ENCODE data around the gene TMEM161B. TPM values are rescaled to one million over a fixed set of nuclear protein-coding genes. Genes with fewer than 3 reads are reported as not detected.

The TMEM161B gene
- total RNA-seq, 1 experiment from 2014 or later = 22.1 TPM

DNA sequence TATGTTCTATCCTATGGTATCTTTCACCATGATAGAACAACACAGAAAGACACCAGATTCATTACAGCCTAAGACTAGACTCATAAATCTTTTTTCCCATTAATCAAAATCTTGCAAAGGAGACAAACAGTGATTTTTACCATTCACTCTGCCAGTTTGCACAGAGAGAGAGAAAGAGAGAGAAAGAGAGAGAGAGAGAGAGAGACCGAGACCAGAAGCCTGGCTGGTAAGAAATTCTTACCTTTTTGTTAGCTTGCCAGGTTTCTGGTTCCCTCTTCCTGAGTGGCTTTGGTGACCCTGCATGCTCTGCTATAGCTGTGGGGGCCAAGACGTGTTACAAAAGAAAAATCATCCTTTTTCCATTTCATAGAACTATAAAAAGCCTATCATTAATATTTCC, 18.6 kb downstream of the TMEM161B start:
- H3K27me3 Mint-ChIP-seq (ENCODE audit: insufficient read depth, unreplicated experiment) = no peaks in the 10 kb centered on the region
- peaks cover under 1% of the 10 kb centered on the region for H3K36me3 Mint-ChIP-seq (ENCODE audit: insufficient read depth, unreplicated experiment)
- TF ChIP-seq, protein P1, sequence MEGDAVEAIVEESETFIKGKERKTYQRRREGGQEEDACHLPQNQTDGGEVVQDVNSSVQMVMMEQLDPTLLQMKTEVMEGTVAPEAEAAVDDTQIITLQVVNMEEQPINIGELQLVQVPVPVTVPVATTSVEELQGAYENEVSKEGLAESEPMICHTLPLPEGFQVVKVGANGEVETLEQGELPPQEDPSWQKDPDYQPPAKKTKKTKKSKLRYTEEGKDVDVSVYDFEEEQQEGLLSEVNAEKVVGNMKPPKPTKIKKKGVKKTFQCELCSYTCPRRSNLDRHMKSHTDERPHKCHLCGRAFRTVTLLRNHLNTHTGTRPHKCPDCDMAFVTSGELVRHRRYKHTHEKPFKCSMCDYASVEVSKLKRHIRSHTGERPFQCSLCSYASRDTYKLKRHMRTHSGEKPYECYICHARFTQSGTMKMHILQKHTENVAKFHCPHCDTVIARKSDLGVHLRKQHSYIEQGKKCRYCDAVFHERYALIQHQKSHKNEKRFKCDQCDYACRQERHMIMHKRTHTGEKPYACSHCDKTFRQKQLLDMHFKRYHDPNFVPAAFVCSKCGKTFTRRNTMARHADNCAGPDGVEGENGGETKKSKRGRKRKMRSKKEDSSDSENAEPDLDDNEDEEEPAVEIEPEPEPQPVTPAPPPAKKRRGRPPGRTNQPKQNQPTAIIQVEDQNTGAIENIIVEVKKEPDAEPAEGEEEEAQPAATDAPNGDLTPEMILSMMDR (IDR thresholded peaks at IDR 0.05; ENCODE audit: insufficient read depth in 1 of 2, low read depth in 1 of 2, low read length in 1 of 2, severe bottlenecking in 1 of 2, unreplicated experiment in 1 of 2) = no peak
- CTCF ChIA-PET = no interaction called here
- BruUV-seq (replicated peaks) = no TSS peak
- H3K27ac Mint-ChIP-seq (ENCODE audit: unreplicated experiment) = no peak overlapping the region
- no peak overlapping the region for H3K4me3 ChIP-seq (ENCODE audit: low read depth, low read length)
- intact Hi-C loops (cut with micrococcal nuclease; ENCODE audit: unreplicated experiment) = no loop called here
- no peaks in the 10 kb centered on the region for H3K9me3 Mint-ChIP-seq (ENCODE audit: unreplicated experiment)
- DNase-seq = no peak
- H3K9me3 ChIP-seq = no peaks in the 10 kb centered on the region
- no peaks in the 10 kb centered on the region for H3K27me3 ChIP-seq (replicated peaks; ENCODE audit: control insufficient read depth, insufficient read depth, low read length)
- H3K4me1 Mint-ChIP-seq (ENCODE audit: low read depth, unreplicated experiment) = peaks cover 9% of the 10 kb centered on the region
- H3K36me3 ChIP-seq (ENCODE audit: control insufficient read depth, insufficient read depth, low read length) = no peaks in the 10 kb centered on the region
- peaks cover 26% of the 10 kb centered on the region for H3K4me1 ChIP-seq
- POLR2A ChIA-PET = no interaction called here
- no peak overlapping the region for H3K4me3 Mint-ChIP-seq (ENCODE audit: unreplicated experiment)

DNA sequence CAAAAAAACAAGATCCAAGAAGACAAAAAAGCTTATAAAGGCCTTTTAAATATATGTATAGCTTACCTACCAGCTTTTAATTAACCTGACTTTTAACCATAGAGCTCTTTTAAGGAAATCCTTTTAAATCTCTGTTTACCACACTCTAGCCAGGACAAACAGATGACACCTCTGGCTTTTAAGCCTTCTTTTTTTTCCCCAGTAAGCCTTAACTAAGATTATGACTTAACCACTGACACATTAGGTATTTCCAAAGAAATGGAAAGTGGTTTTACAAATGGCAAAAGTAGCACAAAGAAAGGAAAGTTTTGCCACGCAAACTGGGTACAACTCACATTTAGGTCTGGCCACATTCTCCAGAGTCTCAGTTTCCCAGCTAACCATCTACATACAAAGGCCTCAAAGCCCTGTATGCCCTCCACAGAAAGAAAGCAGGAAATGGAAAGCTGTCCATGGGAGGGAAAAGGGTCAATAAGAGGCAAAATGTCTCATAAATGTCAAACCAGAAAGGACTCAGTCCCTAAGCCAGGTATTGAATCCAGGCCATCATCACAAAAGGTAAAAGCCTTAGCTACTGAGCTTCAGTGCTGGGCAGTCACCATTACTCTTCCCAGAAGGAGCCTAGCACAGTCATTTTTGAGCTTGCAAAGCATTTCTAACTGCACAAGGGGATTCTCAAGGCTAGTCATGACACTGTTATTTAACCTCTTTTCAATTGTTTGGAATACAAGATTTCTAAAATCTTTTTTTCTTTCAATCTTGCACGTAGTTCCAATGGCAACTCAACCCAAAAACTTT, 19.7 kb downstream of the TMEM161B start:
- Mint-ChIP-seq H3K36me3 (ENCODE audit: insufficient read depth, unreplicated experiment) (peaks cover 5% of the 10 kb centered on the region), H3K4me3 (ENCODE audit: unreplicated experiment) (no peak overlapping the region), H3K4me1 (ENCODE audit: low read depth, unreplicated experiment) (peaks cover 20% of the 10 kb centered on the region), H3K27me3 (ENCODE audit: insufficient read depth, unreplicated experiment) (no peaks in the 10 kb centered on the region), H3K27ac (ENCODE audit: unreplicated experiment) (no peak overlapping the region), H3K9me3 (ENCODE audit: unreplicated experiment) (no peaks in the 10 kb centered on the region)
- H3K9me3 ChIP-seq = no peaks in the 10 kb centered on the region
- DNase-seq = no peak
- H3K4me1 ChIP-seq = peaks cover 35% of the 10 kb centered on the region
- TF ChIP-seq, protein P1 (IDR thresholded peaks at IDR 0.05; ENCODE audit: insufficient read depth in 1 of 2, low read depth in 1 of 2, low read length in 1 of 2, severe bottlenecking in 1 of 2, unreplicated experiment in 1 of 2) = no peak
- CTCF ChIA-PET = interaction anchor here (0.6 kb wide), 1 partner anchor 108 kb away, joined by 3 read pairs; no protein-coding TSS in a partner anchor
- intact Hi-C loops (cut with micrococcal nuclease; ENCODE audit: unreplicated experiment) = no loop called here
- POLR2A ChIA-PET = no interaction called here
- no peaks in the 10 kb centered on the region for H3K36me3 ChIP-seq (ENCODE audit: control insufficient read depth, insufficient read depth, low read length)
- H3K27me3 ChIP-seq (replicated peaks; ENCODE audit: control insufficient read depth, insufficient read depth, low read length) = no peaks in the 10 kb centered on the region
- no TSS peak for BruUV-seq (replicated peaks)
- H3K4me3 ChIP-seq (ENCODE audit: low read depth, low read length) = no peak overlapping the region

DNA sequence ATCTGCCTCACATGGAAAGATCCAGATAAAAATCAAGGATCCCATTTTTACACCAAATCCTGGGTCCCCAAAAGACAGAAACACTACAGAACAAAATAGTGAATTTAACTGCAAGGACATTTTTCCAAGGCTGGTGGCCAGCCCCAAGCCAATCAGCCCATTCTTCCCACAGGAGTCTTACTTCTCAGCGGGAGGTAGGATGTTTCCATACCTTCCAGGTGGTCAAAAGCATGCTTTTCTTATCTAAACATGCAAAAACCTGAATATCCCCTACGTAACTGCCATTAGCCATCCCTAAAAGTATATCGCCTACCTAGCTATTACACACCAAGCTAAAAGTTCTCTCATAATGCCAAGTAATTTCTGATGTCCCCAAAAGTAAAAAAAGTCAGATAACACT, 20.6 kb downstream of the TMEM161B start:
- H3K27me3 Mint-ChIP-seq (ENCODE audit: insufficient read depth, unreplicated experiment) = no peaks in the 10 kb centered on the region

More for the DNA sequence above, 20.6 kb downstream of the TMEM161B start:
- intact Hi-C loops (cut with micrococcal nuclease; ENCODE audit: unreplicated experiment) = no loop called here
- Histone ChIP-seq H3K9me3 (no peaks in the 10 kb centered on the region), H3K4me3 (ENCODE audit: low read depth, low read length) (no peak overlapping the region), H3K27me3 (replicated peaks; ENCODE audit: control insufficient read depth, insufficient read depth, low read length) (no peaks in the 10 kb centered on the region), H3K4me1 (peaks cover 39% of the 10 kb centered on the region), H3K36me3 (ENCODE audit: control insufficient read depth, insufficient read depth, low read length) (no peaks in the 10 kb centered on the region)
- POLR2A ChIA-PET = no interaction called here
- TF ChIP-seq, protein P1 (IDR thresholded peaks at IDR 0.05; ENCODE audit: insufficient read depth in 1 of 2, low read depth in 1 of 2, low read length in 1 of 2, severe bottlenecking in 1 of 2, unreplicated experiment in 1 of 2) = no peak
- H3K27ac Mint-ChIP-seq (ENCODE audit: unreplicated experiment) = no peak overlapping the region
- DNase-seq = no peak
- no TSS peak for BruUV-seq (replicated peaks)
- peaks cover 16% of the 10 kb centered on the region for H3K4me1 Mint-ChIP-seq (ENCODE audit: low read depth, unreplicated experiment)
- H3K4me3 Mint-ChIP-seq (ENCODE audit: unreplicated experiment) = no peak overlapping the region
- no peaks in the 10 kb centered on the region for H3K9me3 Mint-ChIP-seq (ENCODE audit: unreplicated experiment)
- H3K36me3 Mint-ChIP-seq (ENCODE audit: insufficient read depth, unreplicated experiment) = peaks cover 5% of the 10 kb centered on the region
- CTCF ChIA-PET = no interaction called here
